ENCODE measurements around the gene UQCRHL.
"Not testable (repeated sequence)": the region's sequence is repeated elsewhere in the genome, so short reads cannot be mapped to it uniquely, and the experiment has no call there.

Gene UQCRHL

DNA sequence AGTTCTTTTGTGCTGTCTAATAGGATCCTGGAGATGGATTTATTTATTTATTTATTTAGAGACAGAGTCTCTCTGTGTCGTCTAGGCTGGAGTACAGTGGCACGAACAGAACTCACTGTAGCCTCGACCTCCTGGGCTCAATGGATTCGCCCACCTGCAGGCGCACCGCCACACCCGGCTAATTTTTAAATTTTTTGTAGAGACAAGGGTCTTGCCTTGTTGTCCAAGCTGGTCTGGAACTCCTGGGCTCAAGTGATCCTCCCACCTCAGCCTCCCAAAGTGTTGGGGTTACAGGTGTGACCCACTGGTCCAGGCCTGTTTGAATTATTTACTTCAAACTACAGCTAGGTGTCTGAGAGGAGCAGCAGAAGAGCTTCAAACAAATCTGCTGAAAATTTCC, 30.5 kb upstream of the UQCRHL start:
- H3K9ac ChIP-seq (ENCODE audit: low read depth, low read length, poor library complexity), result no peak overlapping the region

GRCh38 chr1:15836772-15837669, 29.6 kb upstream of the UQCRHL start:
- peak overlapping the region; percentile 83 for H3K18ac ChIP-seq (ENCODE audit: low read length)
- H2BK120ac ChIP-seq (ENCODE audit: low read depth, low read length), result peak overlapping the region; percentile 87
- no peak overlapping the region for H4K8ac ChIP-seq (ENCODE audit: low read depth, low read length)
- no peak for DNase-seq (ENCODE audit: low spot score)
- H4K91ac ChIP-seq (ENCODE audit: low read depth, low read length, poor library complexity), result no peak overlapping the region
- peaks cover 3 to 6% of the 10 kb centered on the region in 2 donors for H3K4me1 ChIP-seq (ENCODE audit: control insufficient read depth in 2 of 2, insufficient read depth in 1 of 2, low read depth in 1 of 2, low read length in 2 of 2)
- peaks cover 3 to 5% of the 10 kb centered on the region in 2 donors for H3K9me3 ChIP-seq (replicated peaks in 1 of 2; ENCODE audit: control insufficient read depth in 2 of 2, insufficient read depth in 1 of 2, low read depth in 1 of 2, low read length in 2 of 2)
- no CpG with 5 or more reads among the region's 62 CpGs for WGBS, 2 donors (ENCODE audit: extremely low coverage in 2 of 2, insufficient read length in 2 of 2, insufficient replicate concordance in 1 of 2)
- H3K4me3 ChIP-seq (ENCODE audit: low read length in 2 of 2), result no peak overlapping the region
- no peak overlapping the region for H3K27ac ChIP-seq (replicated peaks; ENCODE audit: low read length)
- peaks cover 3% of the 10 kb centered on the region for H3K79me1 ChIP-seq (ENCODE audit: low read depth, low read length)
- H2BK5ac ChIP-seq (ENCODE audit: low read length), result peak overlapping the region; percentile 82
- peak overlapping the region; percentile 65 for H3K23ac ChIP-seq (ENCODE audit: low read depth, low read length, poor library complexity)
- H3K27me3 ChIP-seq (ENCODE audit: control insufficient read depth in 3 of 3, insufficient read depth in 3 of 3, low read depth in 1 of 3, low read length in 3 of 3), result no peaks in the 10 kb centered on the region
- no peak overlapping the region for H3K4ac ChIP-seq (ENCODE audit: low read length)
- peak overlapping the region; percentile 67 for H2BK15ac ChIP-seq (ENCODE audit: low read length)
- peaks cover 0 to 2% of the 10 kb centered on the region in 2 donors for H3K36me3 ChIP-seq (replicated peaks in 1 of 2; ENCODE audit: control insufficient read depth in 2 of 2, insufficient read depth in 2 of 2, low read length in 2 of 2)
- H2BK12ac ChIP-seq (ENCODE audit: low read length), result no peak overlapping the region
- H3K4me2 ChIP-seq (ENCODE audit: insufficient read depth, low read length, poor library complexity, severe bottlenecking), result no peak overlapping the region
- peak overlapping the region; percentile 94 for H2AK5ac ChIP-seq (ENCODE audit: low read depth, low read length)
- H3K14ac ChIP-seq (ENCODE audit: low read length), result no peak overlapping the region
- H2AFZ ChIP-seq (ENCODE audit: low read length), result no peak overlapping the region
- no peak overlapping the region for H3K9ac ChIP-seq (ENCODE audit: low read depth, low read length, poor library complexity)

More for the DNA sequence above, 30.5 kb upstream of the UQCRHL start:
- Histone ChIP-seq H3K4ac (ENCODE audit: low read length) (no peak overlapping the region), H3K27ac (replicated peaks; ENCODE audit: low read length) (no peak overlapping the region), H3K9me3 (replicated peaks in 1 of 2; ENCODE audit: control insufficient read depth in 2 of 2, insufficient read depth in 1 of 2, low read depth in 1 of 2, low read length in 2 of 2) (peaks cover 3% of the 10 kb centered on the region in 2 donors), H3K18ac (ENCODE audit: low read length) (no peak overlapping the region), H4K8ac (ENCODE audit: low read depth, low read length) (no peak overlapping the region), H2BK12ac (ENCODE audit: low read length) (no peak overlapping the region), H2BK5ac (ENCODE audit: low read length) (no peak overlapping the region), H3K14ac (ENCODE audit: low read length) (no peak overlapping the region), H3K36me3 (replicated peaks in 1 of 2; ENCODE audit: control insufficient read depth in 2 of 2, insufficient read depth in 2 of 2, low read length in 2 of 2) (peaks cover 0 to 2% of the 10 kb centered on the region in 2 donors), H3K79me1 (ENCODE audit: low read depth, low read length) (peaks cover 3% of the 10 kb centered on the region), H3K23ac (ENCODE audit: low read depth, low read length, poor library complexity) (no peak overlapping the region), H3K27me3 (ENCODE audit: control insufficient read depth in 3 of 3, insufficient read depth in 3 of 3, low read depth in 1 of 3, low read length in 3 of 3) (no peaks in the 10 kb centered on the region), H3K4me1 (ENCODE audit: control insufficient read depth in 2 of 2, insufficient read depth in 1 of 2, low read depth in 1 of 2, low read length in 2 of 2) (peaks cover 3 to 6% of the 10 kb centered on the region in 2 donors), H4K91ac (ENCODE audit: low read depth, low read length, poor library complexity) (no peak overlapping the region), H3K4me2 (ENCODE audit: insufficient read depth, low read length, poor library complexity, severe bottlenecking) (no peak overlapping the region), H2BK15ac (ENCODE audit: low read length) (no peak overlapping the region), H2BK120ac (ENCODE audit: low read depth, low read length) (no peak overlapping the region), H2AFZ (ENCODE audit: low read length) (no peak overlapping the region), H3K4me3 (ENCODE audit: low read length in 2 of 2) (no peak overlapping the region), H2AK5ac (ENCODE audit: low read depth, low read length) (no peak overlapping the region)
- WGBS, 2 donors (ENCODE audit: extremely low coverage in 2 of 2, insufficient read length in 2 of 2, insufficient replicate concordance in 1 of 2), result no CpG with 5 or more reads among the region's 7 CpGs
- no peak for DNase-seq (ENCODE audit: low spot score)

GRCh38 chr1:15836511-15836771, 29.0 kb upstream of the UQCRHL start:
- not testable (repeated sequence) for H3K4me1 ChIP-seq (ENCODE audit: control insufficient read depth in 2 of 2, insufficient read depth in 1 of 2, low read depth in 1 of 2, low read length in 2 of 2); H3K4ac ChIP-seq (ENCODE audit: low read length); H3K79me1 ChIP-seq (ENCODE audit: low read depth, low read length); H2BK12ac ChIP-seq (ENCODE audit: low read length); H3K9me3 ChIP-seq (replicated peaks in 1 of 2; ENCODE audit: control insufficient read depth in 2 of 2, insufficient read depth in 1 of 2, low read depth in 1 of 2, low read length in 2 of 2); H3K36me3 ChIP-seq (replicated peaks in 1 of 2; ENCODE audit: control insufficient read depth in 2 of 2, insufficient read depth in 2 of 2, low read length in 2 of 2); H3K9ac ChIP-seq (ENCODE audit: low read depth, low read length, poor library complexity); DNase-seq (ENCODE audit: low spot score); H3K27me3 ChIP-seq (ENCODE audit: control insufficient read depth in 3 of 3, insufficient read depth in 3 of 3, low read depth in 1 of 3, low read length in 3 of 3); H3K4me2 ChIP-seq (ENCODE audit: insufficient read depth, low read length, poor library complexity, severe bottlenecking); H3K14ac ChIP-seq (ENCODE audit: low read length); H2AFZ ChIP-seq (ENCODE audit: low read length); H2BK5ac ChIP-seq (ENCODE audit: low read length); H2BK120ac ChIP-seq (ENCODE audit: low read depth, low read length); H4K91ac ChIP-seq (ENCODE audit: low read depth, low read length, poor library complexity); H4K8ac ChIP-seq (ENCODE audit: low read depth, low read length)
- Histone ChIP-seq H3K27ac (replicated peaks; ENCODE audit: low read length) (peak overlapping the region; percentile 93), H2BK15ac (ENCODE audit: low read length) (peak overlapping the region; percentile 91), H2AK5ac (ENCODE audit: low read depth, low read length) (peak overlapping the region; percentile 94), H3K4me3 (ENCODE audit: low read length in 2 of 2) (peak overlapping the region in 1 of 2 donors; percentile 41), H3K23ac (ENCODE audit: low read depth, low read length, poor library complexity) (peak overlapping the region; percentile 97), H3K18ac (ENCODE audit: low read length) (peak overlapping the region; percentile 96)
- no CpG with 5 or more reads among the region's 14 CpGs for WGBS, 2 donors (ENCODE audit: extremely low coverage in 2 of 2, insufficient read length in 2 of 2, insufficient replicate concordance in 1 of 2)

GRCh38 chr1:15835741-15836510, 28.5 kb upstream of the UQCRHL start:
- Histone ChIP-seq H3K23ac (ENCODE audit: low read depth, low read length, poor library complexity) (peak overlapping the region; percentile 97), H3K4ac (ENCODE audit: low read length) (peak overlapping the region; percentile 90), H3K9ac (ENCODE audit: low read depth, low read length, poor library complexity) (peak overlapping the region; percentile 78), H3K14ac (ENCODE audit: low read length) (peak overlapping the region; percentile 60), H3K27ac (replicated peaks; ENCODE audit: low read length) (peak overlapping the region; percentile 99), H3K18ac (ENCODE audit: low read length) (peak overlapping the region; percentile 100), H2AK5ac (ENCODE audit: low read depth, low read length) (peak overlapping the region; percentile 92), H3K4me2 (ENCODE audit: insufficient read depth, low read length, poor library complexity, severe bottlenecking) (peak overlapping the region; percentile 79), H3K4me1 (ENCODE audit: control insufficient read depth in 2 of 2, insufficient read depth in 1 of 2, low read depth in 1 of 2, low read length in 2 of 2) (peaks cover 3 to 6% of the 10 kb centered on the region in 2 donors), H4K91ac (ENCODE audit: low read depth, low read length, poor library complexity) (peak overlapping the region; percentile 98), H2BK12ac (ENCODE audit: low read length) (no peak overlapping the region), H2BK120ac (ENCODE audit: low read depth, low read length) (peak overlapping the region; percentile 99), H3K4me3 (ENCODE audit: low read length in 2 of 2) (peak overlapping the region; percentile 63 to 80), H3K27me3 (ENCODE audit: control insufficient read depth in 3 of 3, insufficient read depth in 3 of 3, low read depth in 1 of 3, low read length in 3 of 3) (no peaks in the 10 kb centered on the region), H2BK15ac (ENCODE audit: low read length) (peak overlapping the region; percentile 91), H3K36me3 (replicated peaks in 1 of 2; ENCODE audit: control insufficient read depth in 2 of 2, insufficient read depth in 2 of 2, low read length in 2 of 2) (peaks cover 0 to 2% of the 10 kb centered on the region in 2 donors), H2AFZ (ENCODE audit: low read length) (peak overlapping the region; percentile 90), H3K79me1 (ENCODE audit: low read depth, low read length) (peaks cover 3% of the 10 kb centered on the region), H3K9me3 (replicated peaks in 1 of 2; ENCODE audit: control insufficient read depth in 2 of 2, insufficient read depth in 1 of 2, low read depth in 1 of 2, low read length in 2 of 2) (peaks cover 3 to 5% of the 10 kb centered on the region in 2 donors), H4K8ac (ENCODE audit: low read depth, low read length) (no peak overlapping the region), H2BK5ac (ENCODE audit: low read length) (peak overlapping the region; percentile 95)
- WGBS, 2 donors (ENCODE audit: extremely low coverage in 2 of 2, insufficient read length in 2 of 2, insufficient replicate concordance in 1 of 2), result no CpG with 5 or more reads among the region's 66 CpGs
- DNase-seq (ENCODE audit: low spot score), result peak; percentile 98

Data from neuronal stem cell (in vitro differentiated cells).